G401 (cell line): ENCODE measurements around the gene NPLOC4. TPM values are rescaled to one million over a fixed set of nuclear protein-coding genes. Genes with fewer than 3 reads are reported as not detected.
A peak's percentile ranks its signal among the peaks of the same experiment; 100 is the strongest.
"Not testable (repeated sequence)": the region's sequence is repeated elsewhere in the genome, so short reads cannot be mapped to it uniquely, and the experiment has no call there.

Experiments
- DNase-seq: peaks from one replicate; pipeline ENCODE4 v3.0.0-alpha.2; 2015; ENCODE audit warnings: low spot score
- in situ Hi-C: cut with HindIII; loops from 2 replicates; pipeline ENCODE4 v1.10.0; 2016; ENCODE audit warnings: low sequenced_read_pairs, mixed read lengths
- total RNA-seq: library from RNA; depleted of rRNA; stranded (reverse); fragments of >200 nt; shearing (Covaris generic); gene quantifications from 2 replicates; pipeline ENCODE4 v1.2.3, GENCODE V29; 2014

The NPLOC4 gene
- total RNA-seq, 1 experiment from 2014 or later = 110 TPM

- DNase-seq = peak; percentile 34
- in situ Hi-C loops = no loop called here
Measured at GRCh38 chr17:81641825-81642489, 5.0 kb upstream of the NPLOC4 start.

GRCh38 chr17:81640011-81640410 is 3.1 kb upstream of the NPLOC4 start:
- in situ Hi-C loops = no loop called here
- no peak for DNase-seq

DNA sequence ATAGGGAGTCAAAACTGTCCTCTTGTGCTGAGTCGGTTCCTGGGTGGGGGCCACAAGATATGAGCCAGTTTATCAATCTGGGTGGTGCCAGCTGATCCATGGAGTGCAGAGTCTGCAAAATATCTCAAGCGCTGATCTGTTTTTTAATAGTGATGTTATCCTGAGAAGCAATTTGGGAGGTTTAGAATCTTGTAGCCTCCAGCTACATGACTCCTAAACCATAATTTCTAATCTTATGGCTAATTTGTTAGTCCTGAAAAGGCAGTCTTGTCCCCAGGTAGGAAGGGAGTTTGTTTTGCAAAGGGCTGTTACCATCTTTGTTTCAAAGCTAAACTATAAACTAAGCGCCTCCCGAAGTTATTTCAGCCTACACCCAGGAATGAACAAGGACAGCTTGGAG is 1.8 kb upstream of the NPLOC4 start:
- DNase-seq = no peak
- in situ Hi-C loops = no loop called here

DNA sequence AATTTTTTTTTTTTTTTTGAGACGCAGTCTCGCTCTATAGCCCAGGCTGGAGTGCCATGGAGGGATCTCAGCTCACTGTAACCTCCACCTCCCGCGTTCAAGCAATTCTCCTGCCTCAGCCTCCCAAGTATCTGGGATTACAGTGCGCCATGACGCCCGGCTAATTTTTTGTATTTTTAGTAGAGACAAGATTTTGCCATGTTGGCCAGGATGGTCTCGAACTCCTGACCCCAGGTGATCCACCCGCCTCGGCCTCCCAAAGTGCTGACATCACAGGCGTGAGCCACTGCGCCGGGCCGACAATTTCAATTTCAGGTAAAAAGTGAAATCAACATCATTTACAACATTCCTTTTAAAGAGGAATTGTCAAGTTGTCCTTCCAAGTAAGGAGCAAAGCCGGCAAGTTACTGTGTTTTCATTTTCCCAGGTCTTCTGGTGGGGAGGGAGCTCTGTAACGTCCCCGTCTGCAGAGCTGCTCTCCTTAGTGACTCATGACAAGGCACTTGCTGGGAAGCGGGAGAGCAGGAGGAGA is 873 bp downstream of the NPLOC4 start:
- in situ Hi-C loops = no loop called here
- DNase-seq = no peak

- in situ Hi-C loops = no loop called here
- no peak for DNase-seq
Measured at GRCh38 chr17:81635431-81635830, 1.5 kb downstream of the NPLOC4 start.

GRCh38 chr17:81631482-81631881 is 5.4 kb downstream of the NPLOC4 start:
- DNase-seq = no peak
- in situ Hi-C loops = no loop called here

DNA sequence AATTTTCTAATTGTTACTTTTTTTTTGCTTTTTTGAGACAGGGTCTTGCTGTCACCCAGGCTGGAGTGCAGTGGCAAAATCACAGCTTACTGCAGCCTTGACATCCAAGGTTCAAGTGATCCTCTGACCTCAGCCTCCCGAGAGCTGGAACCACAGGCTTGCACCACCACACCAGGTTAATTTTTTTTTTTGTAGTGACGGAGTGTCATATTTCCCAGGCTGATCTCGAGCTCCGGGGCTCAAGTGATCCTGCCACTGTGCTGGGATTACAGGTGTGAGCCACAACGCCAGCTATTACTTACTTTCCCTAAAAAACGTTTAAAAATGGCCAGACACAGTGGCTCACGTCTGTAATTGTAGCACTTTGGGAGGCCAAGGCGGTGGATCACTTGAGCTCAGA is 6.6 kb downstream of the NPLOC4 start:
- no peak for DNase-seq
- in situ Hi-C loops = no loop called here

DNA sequence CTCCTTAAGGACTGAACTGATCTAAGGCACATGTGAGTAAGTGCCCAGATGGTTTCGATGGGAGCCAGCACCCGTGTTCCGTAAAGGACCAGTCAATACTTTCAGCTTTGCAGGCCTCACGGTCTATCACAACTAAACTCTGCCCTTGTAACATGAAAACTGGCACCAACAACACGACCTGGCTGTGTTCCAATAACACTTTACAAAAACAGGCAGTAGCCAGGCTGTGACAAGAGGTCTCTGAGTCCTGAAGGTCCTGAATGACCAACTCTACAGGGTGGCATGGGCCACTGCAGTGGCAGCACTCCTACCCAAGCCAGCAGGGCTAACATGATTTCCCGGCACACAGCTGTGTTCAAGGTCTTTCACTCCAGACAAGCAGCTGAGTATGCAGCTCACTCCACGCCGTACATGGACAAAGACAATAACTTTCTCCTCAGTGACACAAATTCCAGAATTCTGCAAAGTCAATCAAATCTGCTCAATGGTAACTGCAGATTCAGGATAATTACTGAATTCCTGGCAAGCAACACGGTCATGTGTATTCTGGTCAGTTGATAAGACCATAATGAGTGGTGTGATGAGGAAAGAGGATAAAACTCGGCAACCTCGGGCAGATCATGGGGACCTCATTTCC is 15.3 kb downstream of the NPLOC4 start:
- DNase-seq = peak; percentile 35
- in situ Hi-C loops = no loop called here

DNA sequence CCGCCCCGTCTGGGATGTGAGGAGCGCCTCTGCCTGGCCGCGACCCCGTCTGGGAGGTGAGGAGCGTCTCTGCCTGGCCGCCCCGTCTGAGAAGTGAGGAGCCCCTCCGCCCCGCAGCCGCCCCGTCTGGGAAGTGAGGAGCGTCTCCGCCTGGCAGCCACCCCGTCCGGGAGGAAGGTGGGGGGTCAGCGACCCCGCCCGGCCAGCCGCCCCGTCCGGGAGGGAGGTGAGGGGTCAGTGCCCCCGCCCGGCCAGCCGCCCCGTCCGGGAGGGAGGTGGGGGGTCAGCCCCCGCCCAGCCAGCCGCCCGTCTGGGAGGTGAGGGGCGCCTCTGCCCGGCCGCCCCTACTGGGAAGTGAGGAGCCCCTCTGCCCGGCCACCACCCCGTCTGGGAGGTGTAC is 18.6 kb downstream of the NPLOC4 start:
- in situ Hi-C loops = not testable (repeated sequence)

GRCh38 chr17:81616877-81617276 is 20.0 kb downstream of the NPLOC4 start:
- no peak for DNase-seq
- in situ Hi-C loops = no loop called here

More for the DNA sequence above, 18.6 kb downstream of the NPLOC4 start:
- DNase-seq = not testable (repeated sequence)

- DNase-seq = no peak
- in situ Hi-C loops = no loop called here
Measured at GRCh38 chr17:81615401-81615930, 21.4 kb downstream of the NPLOC4 start.

DNA sequence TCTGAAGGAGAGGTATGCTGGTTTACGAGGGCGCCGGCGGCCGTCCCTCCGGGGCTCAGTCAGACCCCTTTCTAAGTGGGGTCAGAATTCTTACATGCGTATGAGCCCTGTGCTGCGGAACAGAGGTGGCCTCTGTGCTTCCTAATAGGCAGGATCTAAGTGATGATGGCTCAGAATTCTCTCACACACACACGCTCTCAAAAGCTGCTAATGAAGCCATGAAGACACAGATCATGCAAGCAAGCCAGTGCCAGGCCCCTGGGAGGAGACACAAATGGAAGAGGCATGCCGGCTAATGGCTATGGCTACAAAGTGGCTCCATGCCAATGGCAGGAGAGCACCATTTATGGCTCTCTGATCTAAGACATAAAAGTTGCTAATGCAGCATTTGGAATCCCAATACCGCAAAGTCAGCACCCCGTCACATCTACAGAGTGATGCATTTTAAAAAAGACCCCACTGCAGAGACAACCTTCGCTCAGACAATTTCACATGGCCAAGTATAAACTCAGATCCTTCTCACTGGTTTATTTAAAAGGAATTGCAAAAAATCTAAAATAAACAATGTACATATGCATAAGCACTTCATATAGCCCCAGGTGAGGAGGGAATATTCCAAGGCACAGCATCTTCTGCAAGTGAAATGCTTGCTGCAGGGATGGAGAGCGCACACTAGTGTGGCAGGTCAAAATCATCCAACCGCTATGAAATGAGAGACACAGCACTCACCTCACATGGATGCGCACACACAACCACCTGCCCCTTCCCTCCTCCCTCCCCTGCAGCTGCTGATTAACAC is 24.5 kb downstream of the NPLOC4 start:
- DNase-seq = peak; percentile 33
- in situ Hi-C loops = no loop called here

DNA sequence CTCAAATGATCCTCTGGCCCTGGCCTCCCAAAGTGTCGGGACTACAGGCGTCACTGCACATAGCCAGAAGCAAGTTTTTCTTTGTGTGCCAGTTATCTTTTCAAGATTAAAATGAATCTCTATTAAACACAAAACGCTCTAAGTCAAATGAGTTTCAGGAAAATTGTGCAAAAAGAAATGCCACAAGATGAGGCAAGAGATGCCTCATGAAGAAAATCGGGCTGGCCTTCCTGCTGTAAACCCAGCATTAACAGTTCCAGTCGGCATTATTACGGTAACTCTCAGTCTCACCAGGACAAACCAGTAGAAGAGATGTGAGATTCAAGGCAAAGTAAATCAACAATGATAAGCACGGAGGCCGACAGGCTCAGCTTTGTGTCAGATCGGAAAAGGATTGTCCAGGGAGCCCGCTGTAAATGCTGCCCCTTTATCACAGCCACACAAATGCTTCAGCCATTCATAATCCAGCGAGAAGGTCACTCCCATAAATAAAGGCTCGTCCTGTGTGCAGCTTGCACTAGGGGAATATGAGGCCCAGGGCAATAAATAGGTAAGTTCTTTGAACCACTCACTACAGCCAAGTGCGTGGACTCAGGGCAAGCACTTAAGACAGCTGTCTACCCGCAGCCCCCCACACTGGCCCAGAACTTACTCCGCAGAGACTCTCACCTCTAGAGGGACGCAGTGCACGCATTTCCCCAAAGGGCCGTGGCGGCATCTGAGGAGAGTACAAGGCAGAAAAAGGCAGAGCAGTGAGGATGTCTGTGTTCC is 27.2 kb downstream of the NPLOC4 start:
- in situ Hi-C loops = no loop called here
- DNase-seq = no peak

DNA sequence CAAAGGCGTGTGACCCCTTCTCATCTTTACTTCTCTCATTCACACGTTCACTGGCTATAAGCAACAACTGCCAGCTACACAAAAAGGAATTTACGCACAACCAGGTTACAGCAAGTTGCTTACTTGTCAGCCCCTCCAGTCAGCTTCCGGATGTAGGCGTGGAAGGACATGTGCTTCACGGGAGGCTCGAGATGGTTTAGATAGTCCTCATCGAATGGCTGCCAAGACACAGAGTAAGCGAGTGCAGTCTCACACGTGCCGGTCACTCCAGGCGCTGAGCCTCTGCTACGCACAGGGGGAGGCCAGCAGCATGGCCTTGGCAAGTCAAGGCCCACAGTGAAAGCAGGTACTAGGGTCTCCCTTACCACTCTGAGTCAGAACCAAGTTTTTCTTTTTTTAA is 28.3 kb downstream of the NPLOC4 start:
- DNase-seq = no peak
- in situ Hi-C loops = no loop called here

- in situ Hi-C loops = no loop called here
- DNase-seq = no peak
Measured at GRCh38 chr17:81608082-81608481, 28.8 kb downstream of the NPLOC4 start.

- DNase-seq = no peak
- in situ Hi-C loops = no loop called here
Measured at GRCh38 chr17:81607431-81607830, 29.5 kb downstream of the NPLOC4 start.

DNA sequence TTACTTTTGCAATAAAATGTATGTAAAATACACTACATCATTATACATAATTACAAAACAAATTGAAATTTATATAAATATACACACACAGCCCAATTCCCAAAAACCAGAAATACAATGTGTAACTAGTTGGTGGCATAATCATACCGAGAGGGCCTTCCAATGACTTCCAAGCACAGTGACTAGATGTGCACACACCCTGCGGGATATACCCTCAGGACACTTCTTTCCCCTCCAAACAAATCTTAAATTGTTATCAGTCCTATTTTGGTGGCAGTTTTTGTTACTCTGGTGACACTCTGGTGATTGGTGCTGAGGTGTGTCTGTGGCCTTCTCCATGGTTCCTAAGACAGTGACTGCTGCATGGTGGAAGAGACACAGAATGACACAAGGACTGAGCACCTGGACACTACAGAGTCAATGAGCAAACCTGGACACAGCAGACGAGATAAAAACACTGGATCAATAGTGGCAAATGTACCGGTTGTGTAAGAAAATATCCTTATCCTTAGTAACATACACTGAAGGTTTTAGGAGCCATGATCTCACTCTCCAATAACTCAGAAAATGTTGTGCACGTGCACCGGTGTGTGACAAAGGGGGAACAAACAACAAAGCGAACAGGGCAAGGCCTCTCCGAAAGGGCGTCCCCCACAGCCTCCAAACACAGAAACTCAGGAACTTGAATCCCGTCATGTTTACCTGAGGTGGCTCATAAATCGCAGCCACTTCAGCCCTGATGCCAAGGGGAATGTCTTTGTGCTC is 32.9 kb downstream of the NPLOC4 start:
- no peak for DNase-seq
- in situ Hi-C loops = no loop called here

- DNase-seq = peak; percentile 83
- in situ Hi-C loops = no loop called here
Measured at GRCh38 chr17:81601525-81602120, 35.3 kb downstream of the NPLOC4 start.
